Heart right ventricle (tissue), 16 donors: ENCODE data around the gene WHRN. TPM values are rescaled to one million over a fixed set of nuclear protein-coding genes. Genes with fewer than 3 reads are reported as not detected.

Experiments used
- ATAC-seq, 8 donors: fragments of 200-7000 bp; cut with Tn5 transposase; one replicate each; pipeline ENCODE4 v1.9.1; 2020; ENCODE audit warnings: mild to moderate bottlenecking in 8 of 8, moderate library complexity in 8 of 8, moderate number of reproducible peaks in 1 of 8
- DNase-seq, 2 donors: peaks; one replicate each; pipeline ENCODE4 v3.0.0-alpha.2; 2020
- H3K27ac ChIP-seq, 10 donors: fragments of 200-600 bp; sonication (generic) in 2 of 10; one replicate each; pipeline versions ENCODE4 v1.5.0 to v1.8.0; 2020 to 2022; ENCODE audit warnings: mild to moderate bottlenecking in 3 of 10
- H3K27me3 ChIP-seq, 7 donors: fragments of 200-600 bp; one replicate each; pipeline ENCODE4 v1.8.0; 2021 to 2022; ENCODE audit warnings: mild to moderate bottlenecking in 2 of 7
- H3K36me3 ChIP-seq, 9 donors: fragments of 200-600 bp; sonication (generic) in 1 of 9; one replicate each; pipeline versions ENCODE4 v1.5.0 to v1.8.0; 2020 to 2022; ENCODE audit warnings: mild to moderate bottlenecking in 2 of 9
- H3K4me1 ChIP-seq, 9 donors: fragments of 200-600 bp; sonication (generic) in 1 of 9; one replicate each; pipeline versions ENCODE4 v1.5.0 to v1.8.0; 2020 to 2022; ENCODE audit warnings: mild to moderate bottlenecking in 4 of 9
- H3K4me3 ChIP-seq, 10 donors: fragments of 200-600 bp; sonication (generic) in 2 of 10; one replicate each; pipeline versions ENCODE4 v1.5.0 to v1.8.0; 2020 to 2022; ENCODE audit warnings: mild to moderate bottlenecking in 7 of 10, moderate library complexity in 2 of 10
- H3K9me3 ChIP-seq, 11 donors: fragments of 200-600 bp in 10 of 11; sonication (generic) in 2 of 11; one replicate each; pipeline versions ENCODE4 v1.5.0 to v1.8.0; 2013 to 2022; ENCODE audit warnings: mild to moderate bottlenecking in 2 of 11, control low read depth in 1 of 11, moderate library complexity in 1 of 11
- CTCF ChIP-seq, 9 donors: fragments of 200-600 bp; sonication (generic) in 2 of 9; IDR thresholded peaks; one replicate each; pipeline versions ENCODE4 v1.5.0 to v1.8.0; 2021 to 2022; ENCODE audit warnings: antibody characterized with exemption in 9 of 9, mild to moderate bottlenecking in 5 of 9, moderate library complexity in 1 of 9
- WGBS, 2 donors: extraction: QIAGEN DNeasy Blood & Tissue Kit; methylation state at CpG; one replicate each; pipeline ENCODE4 v1.1.7; 2013; ENCODE audit warnings: inconsistent platforms in 1 of 2; 5-methylcytosine and 5-hydroxymethylcytosine counted together
- intact Hi-C, 10 donors: fragments of 100-400 bp; cut with DNase I; formaldehyde crosslinking; loops; one replicate each; pipeline versions ENCODE4 v1.11.1 to v1.14.2; 2022
- polyA plus RNA-seq, 2 donors: library from polyadenylated mRNA; stranded (reverse); fragments of 200-250 nt; gene quantifications; one replicate each; pipeline ENCODE4 v1.2.3, GENCODE V29; 2013
- total RNA-seq, 10 donors: library from RNA; stranded (reverse); fragmentation: NEBNext Ultra II Directional in 3 of 10; extraction: Animal tissue kit (Norgen Biotek cat#: 25700) in 3 of 10; gene quantifications; one replicate each; pipeline versions ENCODE4 v1.2.1 to v1.2.4, GENCODE V29; 2021 to 2023
- donor health status: Arrhythmogenic right ventricular cardiomyopathy.
- donor health status: ischemic (EF 13 %, LVEDD 7.1; RV severe dilation, severe dysfunction).
- donor health status: healthy with polysubstance abuse.
- donor health status: DM: no; HTN: yes; CAD: no.
- donor health status: DM: no; HTN: no; CAD: no.
- donor health status: ischemic (EF 25% LVEDD 6.9; RV normal size, moderate dysfunction).
- donor health status: ischemic (EF 25% LVEDD 5.7; RV mildly dilated, moderate dysfunction).
- donor health status: healthy.
- donor health status: DM: yes; HTN: yes; CAD: no.
- donor health status: Ischemic cardiomyopathy.
- donor health status: ischemic (EF 35%, LVEDD 5.7; RV mildly dilated, moderate dysfunction).
- donor health status: nonischemic (EF 11% LVEDD 7.7; RV severe dilation, severe dysfunction).
- donor health status: DM: yes; HTN: yes; CAD: no.
- donor health status: PGD.
- donor health status: ischemic (EF 29% LVEDD 5.4; RV normal size, mild dysfunction).
- donor health status: nonischemic (EF 23%, LVEDD 6.1; RV moderate dilation, normal function).

The WHRN gene
- total and polyA plus RNA-seq, 12 donors = 0.13 to 1.3 (median 0.58) TPM; not detected in 1

- H3K9me3 ChIP-seq = no peaks in the 10 kb centered on the region
- intact Hi-C loops = no loop called here
- ATAC-seq = peak in 1 of 8 donors; percentile 6
- H3K4me3 ChIP-seq = no peak overlapping the region
- H3K36me3 ChIP-seq = peaks cover 0 to 97% (median 32%) of the 10 kb centered on the region in 9 donors
- peak overlapping the region in 1 of 10 donors; percentile 57 for H3K27ac ChIP-seq
- peaks cover 0 to 64% (median 0%) of the 10 kb centered on the region in 9 donors for H3K4me1 ChIP-seq
- WGBS, 2 donors = 68 to 74% methylated on average over 6 of the region's 6 CpGs
- DNase-seq = no peak
- H3K27me3 ChIP-seq = no peaks in the 10 kb centered on the region
- no peak for TF ChIP-seq CTCF (IDR thresholded peaks at IDR 0.05)
Observed at GRCh38 chr9:114364134-114365041, 140.9 kb downstream of the WHRN start.

- Histone ChIP-seq H3K4me3 (no peak overlapping the region), H3K36me3 (peaks cover 0 to 97% (median 36%) of the 10 kb centered on the region in 9 donors), H3K27ac (peak overlapping the region in 1 of 10 donors; percentile 57), H3K27me3 (no peaks in the 10 kb centered on the region), H3K4me1 (peaks cover 0 to 55% (median 0%) of the 10 kb centered on the region in 9 donors), H3K9me3 (no peaks in the 10 kb centered on the region)
- WGBS, 2 donors = 73 to 79% methylated on average over 2 of the region's 2 CpGs
- no peak for ATAC-seq
- intact Hi-C loops = no loop called here
- no peak for TF ChIP-seq CTCF (IDR thresholded peaks at IDR 0.05)
- no peak for DNase-seq
Observed at GRCh38 chr9:114363424-114363823, 141.8 kb downstream of the WHRN start.

GRCh38 chr9:114362394-114362793 lies 142.9 kb downstream of the WHRN start:
- TF ChIP-seq CTCF (IDR thresholded peaks at IDR 0.05) = no peak
- Histone ChIP-seq H3K27me3 (no peaks in the 10 kb centered on the region), H3K27ac (no peak overlapping the region), H3K4me1 (peaks cover 0 to 44% (median 0%) of the 10 kb centered on the region in 9 donors), H3K36me3 (peaks cover 0 to 97% (median 37%) of the 10 kb centered on the region in 9 donors), H3K9me3 (no peaks in the 10 kb centered on the region), H3K4me3 (no peak overlapping the region)
- 90 to 92% methylated on average over 12 of the region's 12 CpGs for WGBS, 2 donors
- intact Hi-C loops = no loop called here
- DNase-seq (no peak), ATAC-seq (no peak)

- ATAC-seq (no peak), DNase-seq (no peak)
- no peaks in the 10 kb centered on the region for H3K9me3 ChIP-seq
- H3K36me3 ChIP-seq = peaks cover 0 to 97% (median 37%) of the 10 kb centered on the region in 9 donors
- no peaks in the 10 kb centered on the region for H3K27me3 ChIP-seq
- intact Hi-C loops = no loop called here
- H3K27ac ChIP-seq = no peak overlapping the region
- peaks cover 0 to 36% (median 0%) of the 10 kb centered on the region in 9 donors for H3K4me1 ChIP-seq
- WGBS, 2 donors = 96% methylated on average over 7 of the region's 7 CpGs
- H3K4me3 ChIP-seq = no peak overlapping the region
- TF ChIP-seq CTCF (IDR thresholded peaks at IDR 0.05) = no peak
Observed at GRCh38 chr9:114361542-114361941, 143.7 kb downstream of the WHRN start.
